Hepatic stellate cell (primary cell): ENCODE data around the gene FARSA.
"Not testable (repeated sequence)": the region's sequence is repeated elsewhere in the genome, so short reads cannot be mapped to it uniquely, and the experiment has no call there.

Source experiments
- DNase-seq: peaks from one replicate; pipeline ENCODE4 v3.0.0; 2011; ENCODE audit warnings: low spot score

The FARSA gene

GRCh38 chr19:12933287-12934072 lies at the start of gene FARSA:
Gene FARSA, minus strand, starts transcription at chr19:12933711. Its CDS starts 15 bp downstream, at chr19:12933696.
- DNase-seq, result peak; percentile 94

DNA sequence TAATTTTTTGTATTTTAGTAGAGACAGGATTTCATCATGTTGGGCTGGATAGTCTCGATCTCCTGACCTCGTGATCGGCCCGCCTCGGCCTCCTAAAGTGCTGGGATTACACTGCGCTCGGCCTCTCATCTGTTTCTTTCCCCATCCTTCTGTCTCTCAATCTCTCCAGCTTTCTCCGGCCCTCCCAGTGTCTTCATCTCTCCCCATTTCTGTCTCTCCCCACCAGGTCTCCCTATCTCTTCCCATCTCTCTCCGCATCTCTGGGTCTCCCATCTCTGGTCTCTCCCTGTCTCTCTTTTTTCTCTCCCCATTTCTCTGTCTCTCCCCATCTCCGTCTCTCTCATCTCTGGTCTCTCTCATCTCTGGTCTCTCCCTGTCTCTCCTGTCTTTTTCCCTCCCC lies 49.6 kb upstream of the FARSA start:
- DNase-seq, result no peak

- no peak for DNase-seq
Measured at GRCh38 chr19:12982648-12983047, 49.1 kb upstream of the FARSA start.

DNA sequence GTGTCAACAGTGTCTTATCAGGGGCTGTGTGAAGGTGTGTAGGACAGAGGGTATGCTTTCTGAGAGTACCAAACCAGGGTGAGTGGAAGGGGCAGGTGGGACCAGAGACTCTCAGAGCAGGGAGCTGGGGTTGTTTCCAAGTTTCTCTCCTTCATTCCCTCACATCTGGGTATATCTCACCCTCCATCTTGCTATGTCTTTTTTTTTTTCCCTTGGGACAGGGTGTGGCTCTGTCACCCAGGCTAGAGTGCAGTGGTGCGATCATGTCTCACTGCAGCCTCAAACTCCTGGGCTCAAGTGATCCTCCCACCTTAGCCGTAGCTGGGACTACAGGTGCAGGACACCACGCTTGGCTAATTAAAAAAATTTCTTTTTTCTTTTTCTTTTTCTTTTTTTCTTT lies 46.5 kb upstream of the FARSA start:
- DNase-seq, result no peak

DNA sequence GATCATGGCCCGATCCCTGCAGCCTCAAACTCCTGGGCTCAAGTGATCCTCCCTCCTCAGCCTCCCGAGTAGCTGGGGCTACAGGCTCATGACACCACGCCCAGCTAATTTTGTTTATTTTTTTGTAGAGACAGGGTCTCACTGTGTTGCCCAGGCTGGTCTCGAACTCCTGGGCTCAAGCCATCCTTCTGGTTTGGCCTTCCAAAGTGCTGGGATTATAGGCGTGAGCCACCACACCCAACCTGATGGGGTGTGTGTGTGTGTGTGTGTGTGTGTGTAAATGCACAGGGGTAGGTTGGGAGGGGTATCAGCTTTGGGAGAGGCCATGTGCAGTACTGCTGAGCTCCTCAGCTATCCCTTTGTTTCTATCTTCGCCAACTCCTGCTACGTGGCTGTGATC lies 42.6 kb upstream of the FARSA start:
- DNase-seq, result not testable (repeated sequence)

GRCh38 chr19:12975221-12975741 lies 41.8 kb upstream of the FARSA start:
- DNase-seq, result no peak

DNA sequence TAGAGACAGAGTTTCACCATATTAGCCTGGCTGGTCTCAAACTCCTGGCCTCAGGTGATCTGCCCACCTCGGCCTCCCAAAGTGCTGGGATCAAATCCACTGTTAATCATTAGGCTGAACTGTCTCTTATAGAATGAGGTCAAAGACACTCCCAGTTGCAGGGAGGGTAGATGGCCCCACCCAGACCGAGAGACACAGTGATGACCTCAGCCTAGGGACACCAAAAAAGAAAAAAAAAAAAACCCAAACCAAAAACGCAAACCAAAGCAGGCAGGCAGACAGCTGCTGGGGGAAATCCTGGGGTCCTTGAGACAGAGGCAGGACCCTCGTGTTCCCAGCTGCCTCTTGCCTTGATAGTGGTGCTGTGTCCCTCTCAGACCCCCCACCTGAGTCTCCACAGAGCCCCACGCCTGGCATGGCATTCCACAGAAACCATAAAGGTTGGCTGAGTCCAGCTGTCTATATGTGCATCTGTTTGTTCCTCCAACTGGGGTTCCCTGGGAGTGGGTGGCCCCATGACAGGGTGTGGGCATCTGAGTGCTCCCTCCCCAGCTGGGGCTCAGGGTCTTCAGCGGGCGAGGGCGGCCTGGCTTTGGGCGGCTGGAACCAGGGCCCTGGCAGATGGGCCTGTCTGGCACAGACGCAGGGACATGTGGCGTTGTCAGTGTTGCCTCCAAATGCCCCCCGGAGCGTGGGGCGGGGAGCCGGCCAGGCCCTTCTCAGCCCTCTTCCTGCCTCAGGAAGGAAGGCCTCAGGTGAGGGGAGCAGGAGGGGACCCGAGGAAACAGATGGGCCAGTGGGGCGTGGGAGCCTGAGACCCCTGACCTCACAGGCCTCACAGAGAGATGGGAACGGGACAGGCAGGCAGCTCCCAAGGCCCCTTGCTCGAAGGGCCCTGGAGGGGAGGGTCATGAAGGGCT lies 41.0 kb upstream of the FARSA start:
- no peak for DNase-seq

DNA sequence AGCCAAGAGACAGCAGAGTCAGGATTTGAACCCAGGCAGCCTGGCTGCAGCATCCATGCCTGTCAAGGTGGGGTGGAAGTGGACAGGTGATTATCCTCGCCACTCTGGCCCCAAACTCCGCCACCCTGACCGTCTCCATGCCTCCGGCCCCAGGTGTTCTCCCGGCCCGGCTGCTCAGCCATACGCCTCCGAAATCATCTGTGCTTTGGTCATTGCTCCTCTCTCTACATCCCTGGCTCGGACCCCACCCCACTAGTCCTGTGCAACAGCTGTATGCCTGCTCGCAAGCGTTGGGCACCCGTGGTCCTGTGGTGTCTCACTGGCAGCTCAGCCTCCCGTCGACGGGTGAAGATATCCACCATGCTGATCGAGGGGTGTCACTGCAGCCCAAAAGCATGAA lies 39.7 kb upstream of the FARSA start:
- no peak for DNase-seq

DNA sequence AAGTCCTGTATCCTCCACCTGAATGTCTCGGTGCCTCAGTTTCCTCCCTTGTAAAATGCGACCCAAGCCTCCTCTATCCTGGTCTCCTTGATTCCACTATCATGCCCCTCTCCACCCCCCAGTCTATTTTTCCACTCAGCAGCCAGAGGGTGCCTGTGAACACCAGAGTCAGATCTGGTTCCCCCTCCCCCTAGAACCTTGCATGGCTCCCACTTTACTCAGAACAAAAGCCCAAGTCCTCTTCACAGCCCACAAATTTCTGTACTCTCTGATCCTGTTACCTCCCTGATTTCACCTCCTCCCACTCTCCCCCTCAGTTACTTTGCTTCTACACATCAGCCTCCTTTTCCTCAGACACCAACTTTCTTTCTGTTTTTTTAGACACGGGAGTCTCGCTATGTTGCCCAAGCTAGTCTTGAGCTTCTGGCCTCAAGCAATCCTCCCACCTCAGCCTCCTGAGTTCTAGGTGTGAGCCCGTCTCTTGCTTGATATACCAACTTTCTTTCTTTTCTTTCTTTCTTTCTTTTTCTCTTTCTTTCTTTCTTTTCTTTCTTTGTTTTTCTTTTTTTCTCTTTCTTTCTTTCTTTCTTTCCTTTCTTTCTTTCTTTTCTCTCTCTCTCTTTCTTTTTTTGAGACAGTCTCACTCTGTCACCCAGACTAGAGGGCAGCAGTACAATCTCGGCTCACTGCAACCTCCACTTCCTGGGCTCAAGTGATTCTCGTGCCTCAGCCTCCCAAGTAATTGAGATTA lies 36.7 kb upstream of the FARSA start:
- no peak for DNase-seq

DNA sequence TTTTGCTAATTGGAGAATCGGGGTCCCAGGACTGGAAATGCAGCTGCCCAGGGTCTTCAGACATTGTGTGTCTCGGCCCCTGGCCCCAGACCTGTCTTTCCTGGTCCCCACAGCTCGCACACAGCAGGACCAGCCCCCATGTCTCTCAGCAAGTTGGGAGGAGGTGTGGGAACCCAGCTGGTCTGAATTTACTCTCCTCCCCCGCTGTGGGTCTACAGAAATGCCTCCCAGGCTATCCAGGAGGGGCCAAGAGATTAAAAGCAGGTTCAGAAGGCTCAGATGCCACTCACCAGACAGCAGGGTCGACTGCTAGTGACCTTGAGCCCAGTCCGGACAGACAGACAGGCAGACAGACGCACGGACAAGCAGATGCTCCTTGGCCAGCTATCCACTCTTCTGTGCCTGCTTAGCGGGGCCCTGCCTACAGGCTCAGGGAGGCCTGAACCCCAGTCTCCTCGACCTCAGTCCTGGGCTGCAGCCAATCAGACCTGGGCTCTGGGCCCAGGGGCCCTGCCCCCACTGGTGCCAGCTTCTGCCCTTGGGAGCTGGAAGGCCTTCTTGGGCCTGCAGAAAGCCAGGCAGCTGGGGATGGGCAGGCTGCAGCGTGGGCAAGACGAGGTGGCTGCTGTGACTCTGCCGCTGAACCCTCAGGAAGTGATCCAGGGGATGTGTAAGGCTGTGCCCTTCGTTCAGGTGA lies 35.9 kb upstream of the FARSA start, which contains the start of gene DAND5:
TSS of gene DAND5 (plus strand) at position 285 of the 697 bp plus-strand sequence. CDS start at position 370, 85 bp downstream.
- DNase-seq, result no peak

- DNase-seq, result no peak
Measured at GRCh38 chr19:12967907-12968306, 34.4 kb upstream of the FARSA start.

DNA sequence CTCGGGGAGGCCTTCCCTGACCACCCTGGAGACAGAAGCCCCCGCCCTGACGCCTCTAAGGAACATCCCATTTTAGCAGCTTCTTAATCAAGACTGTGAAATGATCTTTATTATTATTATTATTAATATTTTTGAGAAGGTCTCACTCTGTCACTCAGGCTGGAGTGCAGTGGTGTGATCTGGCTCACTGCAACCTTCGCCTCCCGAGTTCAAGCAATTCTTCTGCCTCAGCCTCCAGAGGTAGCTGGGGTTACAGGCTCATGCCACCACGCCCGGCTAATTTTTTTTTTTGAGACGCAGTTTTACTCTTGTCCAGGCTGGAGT lies 32.3 kb upstream of the FARSA start:
- no peak for DNase-seq

DNA sequence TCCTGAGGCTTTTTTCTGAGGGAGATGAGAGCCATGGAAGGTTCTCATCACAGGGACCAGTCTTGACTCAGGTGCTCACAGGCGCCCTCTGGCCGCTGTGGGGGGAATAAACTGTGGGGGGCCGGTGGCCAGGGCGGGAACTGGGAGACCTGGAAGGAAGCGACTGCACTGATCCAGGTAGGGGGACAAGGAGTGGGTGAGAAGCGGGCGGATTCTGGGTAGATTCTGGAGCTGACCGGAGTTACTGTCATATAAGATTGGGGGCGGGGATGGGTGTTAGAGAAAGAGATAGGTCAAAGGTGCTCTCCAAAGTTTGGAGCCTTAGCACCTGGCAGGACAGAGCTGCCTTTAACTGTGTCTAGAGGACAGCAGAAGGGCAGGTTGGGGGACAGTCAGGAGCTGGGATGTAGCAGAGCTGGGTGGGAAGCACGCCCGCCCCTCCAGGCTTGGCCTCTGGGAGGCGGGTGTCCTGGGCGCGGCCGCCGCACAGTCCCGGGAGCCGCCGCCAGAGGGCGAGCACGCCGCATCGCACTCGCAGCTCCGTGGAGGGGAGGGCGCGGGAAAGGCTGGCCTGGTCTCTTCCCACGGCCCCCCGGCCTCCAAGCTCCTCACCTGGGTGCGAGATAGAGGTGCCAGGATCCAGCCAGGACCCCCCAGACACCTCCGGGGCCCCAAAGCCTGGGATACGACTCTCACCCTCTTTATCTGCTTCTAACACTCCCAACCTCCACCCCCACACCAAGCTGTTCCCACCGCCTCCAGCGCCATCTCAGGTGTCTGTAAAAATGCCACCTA lies 31.7 kb upstream of the FARSA start:
- peak; percentile 83 for DNase-seq

DNA sequence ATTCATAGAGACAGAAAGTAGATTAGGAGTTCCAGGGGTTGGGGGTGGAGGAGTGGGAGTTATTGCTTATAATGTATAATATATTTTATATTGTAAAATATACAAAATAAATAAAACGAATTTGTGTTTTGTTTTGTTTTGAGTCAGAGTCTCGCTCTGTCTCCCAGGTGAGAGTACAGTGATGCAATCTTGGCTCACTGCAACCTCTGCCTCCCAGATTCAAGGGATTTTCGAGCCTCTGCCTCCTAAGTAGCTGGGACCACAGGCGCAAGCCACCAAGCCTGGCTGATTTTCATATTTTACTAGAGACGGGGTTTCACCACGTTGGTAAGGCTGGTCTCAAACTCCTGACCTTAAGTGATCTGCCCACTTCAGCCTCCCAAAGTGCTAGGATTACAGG lies 26.0 kb upstream of the FARSA start:
- no peak for DNase-seq

GRCh38 chr19:12957389-12957952 lies 24.0 kb upstream of the FARSA start:
- DNase-seq, result not testable (repeated sequence)

- peak; percentile 81 for DNase-seq
Measured at GRCh38 chr19:12956446-12957388, 23.2 kb upstream of the FARSA start, which contains the start of gene GADD45GIP1. Gene GADD45GIP1, minus strand, starts transcription at chr19:12957223. Its CDS starts 11 bp downstream, at chr19:12957212.

GRCh38 chr19:12955996-12956395 lies 22.5 kb upstream of the FARSA start:
- no peak for DNase-seq

DNA sequence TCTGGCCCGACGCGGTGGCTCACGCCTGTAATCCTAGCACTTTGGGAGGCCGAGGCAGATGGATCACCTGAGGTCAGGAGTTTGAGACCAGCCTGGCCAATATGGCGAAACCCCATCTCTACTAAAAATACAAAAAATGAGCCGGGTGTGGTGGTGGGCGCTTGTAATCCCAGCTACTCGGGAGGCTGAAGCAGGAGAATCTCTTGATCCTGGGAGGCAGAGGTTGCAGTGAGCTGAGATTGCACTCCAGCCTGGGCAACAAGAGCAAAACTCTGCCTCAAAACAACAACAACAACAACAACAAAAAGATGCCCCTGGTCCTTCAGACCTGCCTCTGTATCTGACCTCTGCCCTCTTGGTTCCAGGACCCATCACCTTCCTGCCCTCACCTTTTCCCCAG lies 22.1 kb upstream of the FARSA start:
- not testable (repeated sequence) for DNase-seq

DNA sequence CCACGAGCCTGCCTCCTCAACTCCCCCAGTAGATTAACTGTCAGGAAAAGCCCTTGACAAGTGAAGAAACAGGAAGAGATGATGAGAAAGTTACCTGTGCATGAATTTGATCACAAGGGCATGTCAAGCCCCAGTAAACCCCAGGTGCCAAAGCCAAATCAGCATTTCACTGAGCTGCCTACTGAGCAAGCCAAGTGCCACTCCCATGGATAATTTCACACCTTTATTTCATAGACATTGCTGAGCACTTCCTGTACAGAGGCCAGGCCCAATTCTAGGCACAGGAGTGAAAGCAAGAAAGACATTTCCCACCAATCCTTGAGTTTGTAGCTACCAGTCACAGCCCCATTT lies 21.1 kb upstream of the FARSA start:
- DNase-seq, result no peak
